ENCODE measurements around the gene EPN2.
"Not testable (repeated sequence)": the region's sequence is repeated elsewhere in the genome, so short reads cannot be mapped to it uniquely, and the experiment has no call there.

Gene EPN2

DNA sequence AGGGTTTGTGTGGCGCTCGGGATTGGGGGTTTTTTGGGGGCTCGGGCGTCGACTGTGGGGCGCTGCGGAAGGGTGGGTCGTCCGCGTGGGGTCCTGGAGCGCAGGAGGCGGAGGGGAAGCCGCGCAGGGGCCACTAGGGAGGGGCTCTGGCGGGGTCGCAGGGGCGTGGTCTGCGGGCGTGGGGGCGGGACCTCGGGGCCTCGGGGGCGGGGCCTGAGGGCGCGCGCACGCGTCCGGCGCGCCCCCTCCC, at the start of gene EPN2:
Gene EPN2 (plus strand): TSS at position 228 of the 250 bp plus-strand sequence. CDS start 45,754 bp downstream, outside the sequence.
- DNase-seq (ENCODE audit: low spot score) = peak; percentile 90

DNA sequence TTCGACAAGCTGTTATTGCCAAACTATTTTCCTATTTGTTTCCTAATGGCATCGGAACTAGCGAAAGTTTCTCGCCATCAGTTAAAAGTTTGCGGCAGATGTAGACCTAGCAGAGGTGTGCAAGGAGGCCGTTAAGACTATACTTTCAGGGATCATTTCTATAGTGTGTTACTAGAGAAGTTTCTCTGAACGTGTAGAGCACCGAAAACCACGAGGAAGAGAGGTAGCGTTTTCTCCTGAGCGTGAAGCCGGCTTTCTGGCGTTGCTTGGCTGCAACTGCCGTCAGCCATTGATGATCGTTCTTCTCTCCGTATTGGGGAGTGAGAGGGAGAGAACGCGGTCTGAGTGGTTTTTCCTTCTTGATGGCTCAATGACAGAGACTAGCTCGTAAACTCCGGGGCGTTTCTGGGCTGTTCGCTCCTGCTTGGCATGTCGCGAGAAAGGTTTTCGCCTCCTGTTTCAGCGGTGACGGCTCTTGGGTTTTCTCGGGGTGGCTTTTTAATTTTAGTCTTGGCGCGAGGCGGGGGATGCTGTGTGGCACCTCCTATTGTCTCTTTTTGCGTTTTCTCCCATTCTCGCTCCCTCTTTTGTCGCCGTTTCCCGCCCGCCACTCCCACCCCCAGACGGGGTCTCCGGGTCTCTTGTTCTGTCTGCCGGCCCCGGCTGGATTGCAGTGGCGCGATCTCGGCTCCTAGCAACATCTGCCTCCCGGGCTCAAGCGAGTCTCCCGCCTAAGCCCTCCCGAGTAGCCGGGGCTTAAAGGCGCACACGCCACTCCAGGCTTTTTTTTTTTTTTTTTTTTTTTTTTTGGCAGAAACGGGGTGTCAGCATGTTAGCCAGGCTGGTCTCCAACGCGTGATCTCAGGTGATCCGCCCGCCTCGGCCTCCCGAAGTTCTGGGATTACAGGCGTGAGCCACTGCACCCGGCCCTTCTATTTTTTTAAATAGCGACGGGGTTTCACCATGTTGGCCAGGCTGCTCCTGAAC, 49.0 kb upstream of the EPN2 start:
- not testable (repeated sequence) for DNase-seq (ENCODE audit: low spot score)

DNA sequence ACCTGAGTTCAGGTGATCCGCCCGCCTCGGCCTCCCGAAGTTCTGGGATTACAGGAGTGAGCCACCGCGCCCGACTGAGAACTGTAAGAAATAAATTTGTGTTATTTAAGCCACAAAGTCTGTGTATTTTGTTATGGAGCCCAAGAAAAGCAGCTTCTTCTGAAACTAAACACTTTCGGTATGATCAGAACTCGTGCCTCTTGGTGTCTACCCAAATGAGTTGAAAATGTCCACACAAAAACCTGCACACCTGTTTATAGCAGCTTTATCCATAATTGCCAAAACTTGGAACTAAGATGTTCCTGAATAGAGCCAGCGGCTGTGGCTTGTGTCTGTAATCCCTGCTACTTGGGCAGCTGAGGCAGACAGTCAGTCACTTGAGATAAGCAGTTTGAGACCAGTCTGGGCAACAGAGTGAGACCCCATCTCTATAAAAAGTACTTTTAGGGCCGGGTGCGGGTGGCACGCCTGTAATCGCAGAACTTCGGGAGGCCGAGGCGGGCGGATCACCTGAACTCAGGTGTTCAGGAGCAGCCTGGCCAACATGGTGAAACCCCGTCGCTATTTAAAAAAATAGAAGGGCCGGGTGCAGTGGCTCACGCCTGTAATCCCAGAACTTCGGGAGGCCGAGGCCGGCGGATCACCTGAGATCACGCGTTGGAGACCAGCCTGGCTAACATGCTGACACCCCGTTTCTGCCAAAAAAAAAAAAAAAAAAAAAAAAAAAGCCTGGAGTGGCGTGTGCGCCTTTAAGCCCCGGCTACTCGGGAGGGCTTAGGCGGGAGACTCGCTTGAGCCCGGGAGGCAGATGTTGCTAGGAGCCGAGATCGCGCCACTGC, 48.1 kb upstream of the EPN2 start:
- DNase-seq (ENCODE audit: low spot score) = not testable (repeated sequence)

DNA sequence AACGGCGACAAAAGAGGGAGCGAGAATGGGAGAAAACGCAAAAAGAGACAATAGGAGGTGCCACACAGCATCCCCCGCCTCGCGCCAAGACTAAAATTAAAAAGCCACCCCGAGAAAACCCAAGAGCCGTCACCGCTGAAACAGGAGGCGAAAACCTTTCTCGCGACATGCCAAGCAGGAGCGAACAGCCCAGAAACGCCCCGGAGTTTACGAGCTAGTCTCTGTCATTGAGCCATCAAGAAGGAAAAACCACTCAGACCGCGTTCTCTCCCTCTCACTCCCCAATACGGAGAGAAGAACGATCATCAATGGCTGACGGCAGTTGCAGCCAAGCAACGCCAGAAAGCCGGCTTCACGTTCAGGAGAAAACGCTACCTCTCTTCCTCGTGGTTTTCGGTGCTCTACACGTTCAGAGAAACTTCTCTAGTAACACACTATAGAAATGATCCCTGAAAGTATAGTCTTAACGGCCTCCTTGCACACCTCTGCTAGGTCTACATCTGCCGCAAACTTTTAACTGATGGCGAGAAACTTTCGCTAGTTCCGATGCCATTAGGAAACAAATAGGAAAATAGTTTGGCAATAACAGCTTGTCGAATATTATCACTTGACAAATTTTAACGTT, 47.3 kb upstream of the EPN2 start:
- not testable (repeated sequence) for DNase-seq (ENCODE audit: low spot score)

DNA sequence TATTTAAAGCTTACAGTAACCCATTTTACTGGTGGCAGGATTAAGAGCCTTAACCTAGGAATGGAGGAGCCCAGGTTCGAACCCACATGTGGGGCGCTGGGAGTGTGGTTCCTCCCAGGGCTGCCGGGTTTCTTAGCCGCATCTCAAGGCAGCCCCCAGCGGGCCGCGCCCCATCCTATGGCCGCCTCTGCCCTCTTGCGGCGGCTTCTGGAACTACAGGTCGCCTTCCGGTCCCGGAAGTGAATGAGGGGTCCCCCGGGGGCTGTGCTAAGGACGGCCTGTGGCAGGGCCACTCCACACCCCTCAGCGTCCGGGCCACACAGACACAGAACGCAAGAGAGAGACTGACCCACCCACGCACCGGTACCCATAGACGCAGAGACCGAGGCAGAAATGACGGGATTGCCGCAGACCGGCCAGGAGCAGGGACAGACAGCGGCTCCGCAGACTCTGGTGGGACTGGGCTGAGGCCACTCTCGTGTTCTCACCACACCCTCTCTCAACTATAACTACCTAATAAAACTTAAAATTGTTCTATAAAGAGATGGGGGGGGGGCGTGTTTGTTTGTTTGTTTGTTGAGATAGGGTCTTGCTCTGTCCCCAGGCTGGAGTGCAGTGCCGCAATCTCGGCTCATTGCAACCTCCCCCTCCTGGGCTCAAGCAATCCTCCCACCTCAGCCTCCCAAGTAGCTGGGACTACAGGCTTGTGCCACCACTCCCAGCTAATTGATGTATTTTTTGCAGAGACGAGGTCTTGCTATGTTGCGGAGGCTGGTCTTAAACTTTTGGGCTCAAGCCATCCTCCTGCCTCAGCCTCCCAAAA, 40.6 kb upstream of the EPN2 start:
- DNase-seq (ENCODE audit: low spot score) = not testable (repeated sequence)

DNA sequence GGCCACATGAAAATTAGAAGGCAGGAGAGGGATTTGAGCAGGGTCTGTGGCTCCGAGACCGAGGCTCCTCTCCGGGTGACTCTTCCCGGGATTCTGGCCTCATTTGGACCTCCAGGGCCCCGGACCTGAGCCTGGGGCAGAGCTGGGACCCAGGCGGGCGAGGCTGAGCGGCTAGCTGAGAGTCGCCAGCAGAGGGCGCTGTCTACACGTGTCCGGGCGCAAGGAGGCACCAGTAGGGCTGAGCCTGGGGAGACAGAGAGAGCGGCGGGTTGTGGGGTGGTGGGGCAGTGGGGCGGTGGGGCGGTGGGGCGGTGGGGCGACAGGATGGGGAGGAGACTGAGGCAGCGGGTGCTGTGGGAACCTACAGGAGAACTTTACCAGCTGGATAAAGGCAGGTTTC, 34.7 kb upstream of the EPN2 start:
- not testable (repeated sequence) for DNase-seq (ENCODE audit: low spot score)

DNA sequence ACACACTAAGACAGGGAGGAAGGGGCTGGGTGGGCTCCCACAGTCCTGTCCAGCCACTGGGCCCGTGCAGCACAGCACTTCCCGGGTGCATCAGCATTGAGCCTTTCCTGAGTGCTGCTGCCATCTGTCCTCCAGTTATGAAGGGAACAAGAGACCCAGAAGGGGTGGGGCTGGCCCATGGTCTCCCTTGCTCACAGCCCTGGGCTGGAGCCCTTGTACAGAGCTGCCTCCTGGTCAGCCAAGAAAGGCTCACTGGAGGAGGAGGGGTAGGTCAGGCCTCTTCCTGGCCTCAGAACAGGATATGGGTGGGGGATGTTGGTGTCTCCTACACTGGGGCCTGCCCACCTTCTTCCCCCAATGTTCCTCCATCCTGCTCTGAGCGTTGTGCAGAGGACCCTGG, 33.7 kb upstream of the EPN2 start:
- DNase-seq (ENCODE audit: low spot score) = not testable (repeated sequence)

DNA sequence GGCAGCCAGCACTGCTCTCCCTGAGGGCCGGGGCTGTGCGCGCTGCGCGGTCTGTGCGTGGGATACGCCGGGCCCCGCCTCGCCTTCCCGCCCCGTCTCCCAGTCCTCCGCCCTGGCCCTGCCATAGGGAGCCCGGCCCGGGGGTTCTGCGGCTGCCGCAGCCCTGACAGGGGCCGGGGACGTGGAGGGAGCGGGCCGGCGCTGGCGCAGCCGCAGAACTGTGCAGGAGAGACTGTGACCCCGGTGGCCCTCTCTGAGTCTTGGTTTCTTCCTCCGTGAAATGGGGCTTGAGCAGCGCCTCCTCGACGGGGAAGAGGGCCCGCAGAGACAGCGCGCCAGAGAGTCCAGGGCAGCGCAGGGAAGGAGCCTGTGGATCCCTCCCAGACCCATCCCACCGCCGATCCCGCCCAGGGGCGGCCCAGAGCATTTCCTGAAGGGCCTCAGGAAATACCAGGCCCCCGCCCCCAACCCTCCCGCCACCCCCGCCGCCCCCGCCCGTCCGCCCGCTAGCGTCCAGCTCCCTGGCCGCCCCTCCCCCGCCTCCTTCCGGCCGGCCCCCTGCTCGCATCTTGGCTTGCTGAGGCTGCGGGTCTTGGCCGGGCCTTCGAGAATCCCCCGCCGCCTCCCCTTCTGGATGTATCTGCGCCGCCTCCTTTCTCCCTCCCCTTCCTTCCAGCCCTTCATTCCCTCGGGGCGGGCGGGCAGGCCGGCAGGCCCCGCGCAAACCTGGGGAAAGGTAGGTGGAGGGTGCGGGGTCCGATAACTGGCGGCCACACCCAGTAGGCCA, 21.9 kb upstream of the EPN2 start:
- DNase-seq (ENCODE audit: low spot score) = not testable (repeated sequence)

DNA sequence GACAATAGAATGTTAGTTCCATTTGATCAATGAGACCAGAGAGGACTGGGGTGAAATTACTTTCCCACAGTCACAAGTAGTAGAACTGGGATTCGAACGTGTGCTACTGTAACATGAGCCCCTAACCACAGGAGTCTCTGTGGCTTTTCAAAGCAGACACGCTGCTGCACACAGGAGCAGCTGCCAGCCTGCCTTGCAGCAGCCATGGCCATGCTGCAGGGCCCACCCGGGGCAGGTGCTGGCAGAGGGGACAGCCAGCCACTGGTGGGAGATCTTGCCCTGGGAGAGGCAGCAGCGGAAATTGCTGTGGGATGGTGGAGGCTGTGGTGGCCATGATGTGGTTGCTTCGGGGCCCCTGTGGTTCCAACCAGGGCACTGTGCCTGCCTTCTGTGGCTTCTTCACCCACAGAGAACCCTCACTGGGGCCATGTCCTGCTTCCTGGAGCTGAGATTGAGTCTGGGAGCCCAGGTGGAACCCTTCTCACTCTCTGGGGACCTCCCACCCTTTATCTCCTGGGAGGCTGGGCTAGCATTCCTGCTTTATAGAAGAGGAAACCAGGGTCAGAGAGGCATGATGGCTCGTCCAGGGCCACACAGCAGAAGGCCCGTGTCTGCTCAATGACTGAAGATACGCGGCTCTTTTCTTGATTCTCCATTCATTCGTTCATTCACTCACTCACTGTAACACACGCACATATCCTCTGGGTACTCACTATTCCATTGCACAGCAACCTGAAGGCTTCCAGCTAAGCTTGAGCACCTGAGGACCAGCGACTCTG, 20.8 kb upstream of the EPN2 start:
- not testable (repeated sequence) for DNase-seq (ENCODE audit: low spot score)

DNA sequence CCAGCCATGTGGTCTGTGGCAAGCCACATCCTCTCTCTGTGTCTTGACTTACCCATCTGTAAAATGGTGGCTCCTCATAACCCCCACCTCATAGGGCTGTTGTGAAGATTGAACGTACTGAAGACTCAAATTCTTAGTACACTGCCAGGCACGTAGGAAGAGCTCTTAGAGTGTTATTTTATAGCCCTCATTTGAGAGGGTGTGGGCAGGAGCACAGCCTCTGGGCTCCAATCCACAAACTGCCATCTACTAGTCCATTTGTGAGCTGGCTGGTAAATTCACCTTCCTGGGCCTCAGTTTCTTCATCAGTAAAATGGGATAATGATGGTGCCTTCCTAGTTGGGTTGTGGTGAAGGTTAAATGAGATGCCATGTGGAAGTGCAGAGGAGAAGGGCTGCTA, 18.3 kb upstream of the EPN2 start:
- not testable (repeated sequence) for DNase-seq (ENCODE audit: low spot score)

DNA sequence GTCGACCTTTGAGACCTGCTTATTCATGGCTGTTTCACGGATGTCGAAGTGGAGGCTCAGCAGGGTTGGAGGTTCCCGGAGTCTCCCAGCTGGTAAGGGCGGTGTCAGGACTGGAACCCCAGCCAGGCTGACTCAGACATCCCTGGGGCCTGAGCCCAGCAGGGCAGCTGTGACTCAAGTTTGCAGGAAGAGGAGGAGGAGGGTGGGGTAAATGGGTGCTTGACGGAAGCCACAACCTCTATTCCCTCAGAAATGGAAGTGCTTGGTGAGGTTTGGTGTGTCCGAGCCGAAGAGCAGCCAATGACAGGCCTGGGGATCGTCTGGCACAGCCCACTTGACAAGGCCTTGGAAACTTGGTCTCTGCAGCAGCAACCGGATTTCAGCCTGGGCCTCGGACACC, 17.8 kb upstream of the EPN2 start:
- DNase-seq (ENCODE audit: low spot score) = not testable (repeated sequence)

DNA sequence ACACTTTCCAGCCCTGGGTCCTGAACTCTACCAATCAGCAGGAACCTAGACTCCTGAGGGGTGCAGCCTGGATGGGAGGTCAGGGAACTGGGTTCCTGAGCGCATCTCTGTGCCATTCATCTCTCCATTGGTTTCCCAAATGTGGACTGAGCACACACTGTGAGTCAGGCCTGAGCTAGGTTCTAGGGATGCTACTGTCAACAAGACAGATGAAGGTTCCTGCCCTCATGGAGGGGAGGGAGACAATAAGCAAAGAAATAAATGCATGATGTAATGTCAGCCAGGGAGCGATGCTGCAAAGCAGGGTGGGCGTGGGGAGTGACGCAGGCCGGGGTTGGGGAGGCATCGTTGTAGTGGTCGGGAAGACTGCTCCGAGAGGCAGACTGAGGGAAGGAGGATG, 17.0 kb upstream of the EPN2 start:
- DNase-seq (ENCODE audit: low spot score) = not testable (repeated sequence)

DNA sequence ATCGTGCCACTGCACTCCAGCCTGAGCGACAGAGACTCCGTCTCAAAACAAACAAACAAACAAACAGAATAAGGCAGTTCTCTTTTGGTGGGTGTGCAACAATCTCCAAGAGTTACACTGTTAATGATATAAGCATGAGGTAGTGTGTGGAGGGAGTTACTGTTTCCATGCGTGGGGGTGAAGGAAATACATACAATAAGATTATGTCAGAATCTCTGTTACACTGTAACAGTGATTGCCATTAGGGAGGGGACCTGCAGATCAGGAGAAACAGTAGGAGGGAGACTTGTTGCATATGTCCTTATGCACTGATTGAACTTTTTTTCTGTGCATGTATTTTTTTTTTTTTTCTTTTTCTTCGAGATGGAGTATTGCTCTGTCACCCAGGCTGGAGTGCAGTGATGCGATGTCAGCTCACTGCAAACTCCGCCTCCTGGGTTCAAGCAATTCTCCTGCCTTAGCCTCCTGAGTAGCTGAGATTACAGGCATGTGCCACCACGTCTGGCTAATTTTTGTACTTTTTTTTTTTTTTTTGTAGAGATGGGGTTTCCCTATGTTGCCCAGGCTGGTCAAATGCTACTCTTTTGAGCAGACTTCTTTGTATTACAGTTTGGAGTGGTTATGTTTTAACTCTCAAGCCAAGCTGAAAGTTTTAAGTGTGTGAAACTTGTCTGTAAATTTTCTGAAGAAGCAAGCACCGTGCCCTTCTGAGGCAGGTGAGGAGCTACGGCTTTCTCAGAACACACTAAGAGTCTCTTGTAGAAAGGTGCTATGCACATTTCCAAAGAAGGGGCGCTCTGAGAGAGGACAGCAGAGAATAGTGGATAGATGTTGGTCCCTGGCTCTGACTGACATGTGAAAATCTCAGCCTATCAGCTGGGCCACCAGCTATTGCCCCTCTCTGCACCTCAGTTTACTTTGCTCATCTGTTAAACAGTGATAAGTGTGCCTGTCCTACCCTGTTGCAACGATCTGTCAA, 10.3 kb upstream of the EPN2 start:
- not testable (repeated sequence) for DNase-seq (ENCODE audit: low spot score)

DNA sequence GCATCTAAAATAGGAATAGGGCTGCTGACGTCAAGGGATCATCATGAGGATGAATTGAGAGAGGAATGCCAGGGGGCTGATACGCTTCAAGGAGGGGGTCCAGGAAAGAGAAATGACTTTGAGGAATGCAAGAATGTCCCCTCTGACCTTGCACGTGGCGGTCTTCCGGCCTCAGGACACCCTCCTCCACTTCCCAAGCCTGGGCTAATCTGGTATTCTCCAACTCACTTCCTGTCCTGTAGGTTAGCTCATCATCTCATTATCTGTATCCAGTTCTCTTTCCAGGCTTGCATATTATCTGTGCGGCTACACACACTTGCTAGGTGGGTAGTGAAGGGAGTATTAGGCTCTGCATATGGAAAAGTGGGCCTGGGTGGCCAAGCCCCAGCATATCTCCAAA, 2.5 kb upstream of the EPN2 start:
- DNase-seq (ENCODE audit: low spot score) = not testable (repeated sequence)

DNA sequence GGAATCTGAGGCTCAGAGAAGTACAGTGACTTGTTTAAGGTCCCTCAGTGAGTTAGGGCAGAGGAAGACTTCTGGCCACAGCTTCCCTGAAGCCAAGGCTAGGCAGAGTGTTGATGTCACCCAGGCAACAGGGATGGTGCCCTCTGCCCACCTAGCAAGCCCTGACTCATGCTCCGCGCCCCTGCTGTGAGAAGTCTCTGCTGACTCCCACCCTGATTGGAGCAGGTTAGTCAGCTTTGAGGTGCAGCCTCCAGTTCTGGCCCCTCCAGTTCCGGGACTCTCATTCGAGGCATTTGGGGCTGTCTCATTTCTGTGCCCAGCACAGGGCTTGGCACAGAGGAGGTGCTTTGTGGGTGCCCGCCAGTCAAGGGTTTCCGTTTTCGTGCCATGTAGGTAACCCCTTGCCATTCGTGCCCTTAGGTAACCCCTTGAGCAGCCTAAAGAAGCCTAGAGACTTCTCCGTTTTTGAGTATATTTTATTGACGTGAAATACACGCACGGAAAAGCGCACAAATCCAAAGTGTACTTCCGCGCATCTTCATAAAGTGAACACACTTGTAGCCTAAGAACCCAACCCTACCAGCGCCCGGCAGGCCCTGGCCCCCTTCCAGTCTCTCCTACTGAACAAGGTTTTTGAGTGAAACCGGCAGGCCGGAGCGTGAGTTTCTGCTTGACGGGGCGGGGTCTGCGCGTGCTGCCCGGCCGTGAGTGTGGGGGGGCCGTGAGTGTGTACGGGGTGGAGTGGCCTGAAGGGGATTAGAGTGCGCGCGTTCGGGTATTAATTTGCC, 621 bp upstream of the EPN2 start:
- not testable (repeated sequence) for DNase-seq (ENCODE audit: low spot score)

DNA sequence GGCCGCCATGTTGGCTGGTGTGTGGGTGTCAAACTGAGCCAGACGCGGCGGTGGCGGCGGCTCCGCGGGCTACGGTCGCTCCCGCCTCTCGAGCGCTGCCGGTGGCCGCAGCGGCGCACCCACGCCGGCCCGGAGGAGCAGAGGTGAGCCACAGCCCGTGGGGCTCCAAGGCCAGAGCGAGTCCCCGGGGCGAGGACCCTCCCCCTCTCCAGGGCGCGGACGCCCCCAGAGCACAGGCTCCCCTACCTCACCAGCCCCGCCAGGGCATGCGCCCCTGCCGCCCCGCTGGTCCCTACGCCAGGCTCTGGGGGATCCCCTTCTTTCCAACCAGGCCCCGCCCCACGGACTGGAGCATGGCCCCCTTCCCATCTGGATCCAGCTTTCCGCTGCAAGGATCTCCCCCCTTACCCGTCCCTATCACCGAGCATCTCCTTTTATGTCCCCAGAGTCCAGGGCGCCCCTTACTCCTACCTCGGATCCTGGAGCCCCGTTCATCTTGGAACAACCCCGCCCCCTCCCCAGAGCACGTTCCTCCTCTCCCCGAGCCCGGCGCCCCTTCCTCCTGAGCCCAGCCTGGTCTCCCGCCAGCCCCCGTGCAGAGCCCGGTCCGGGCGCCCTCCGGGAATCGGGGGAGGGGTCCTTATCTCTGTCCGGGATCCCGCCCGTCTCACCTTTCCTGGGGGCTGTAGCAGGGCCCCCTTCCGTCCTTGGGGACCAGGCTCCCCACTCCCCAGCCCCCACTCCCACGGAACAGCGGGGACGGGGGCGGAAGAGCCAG, 412 bp downstream of the EPN2 start:
- peak; percentile 60 for DNase-seq (ENCODE audit: low spot score)

DNA sequence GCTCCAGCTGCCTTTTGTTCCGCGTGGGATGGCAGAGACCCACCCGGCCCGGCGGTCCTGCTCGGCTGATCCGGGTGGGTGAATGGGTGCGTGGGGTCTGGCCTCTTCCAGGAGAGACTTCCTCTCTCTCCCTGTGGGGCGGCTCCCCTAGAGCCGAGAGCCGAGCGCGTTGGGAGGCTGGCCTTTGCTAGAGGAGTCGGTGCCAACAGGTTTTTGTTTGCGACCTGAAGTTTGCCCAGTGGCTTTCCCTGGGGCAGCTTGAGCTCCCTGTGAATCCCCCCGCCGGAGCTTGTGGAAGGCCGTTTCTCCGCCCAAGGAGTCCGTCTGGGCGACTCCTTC, 970 bp downstream of the EPN2 start:
- DNase-seq (ENCODE audit: low spot score) = peak; percentile 61
